HepG2 (cell line): ENCODE data around the gene SSH3. TPM values are rescaled to one million over a fixed set of nuclear protein-coding genes. Genes with fewer than 3 reads are reported as not detected.

Source experiments
- ATAC-seq: fragments of 200-7000 bp; cut with Tn5 transposase; 3 replicates; pipeline ENCODE4 v1.9.1; 2020; ENCODE audit warnings: mild to moderate bottlenecking, moderate library complexity
- BruUV-seq: library from RNA; stranded (reverse); fragments of 400-500 nt; replicated peaks from 2 replicates; lab custom pipeline; 2021; lab: Mats Ljungman, UMichigan
- CTCF ChIA-PET: fragments of 300-600 bp; formaldehyde crosslinking; extraction: SDS; loops from one replicate; lab custom pipeline; 2021; ENCODE audit warnings: low total read pairs, inconsistent platforms, low intra/inter-chr PET ratio; lab: Yijun Ruan, JAX
- POLR2A ChIA-PET: fragments of 350-600 bp; sonication (Branson Sonifier 250); formaldehyde crosslinking; loops from one replicate; lab custom pipeline; 2020; ENCODE audit warnings: antibody characterized with exemption, inconsistent platforms; lab: Yijun Ruan, JAX
- DNase-seq: peaks from one replicate; pipeline ENCODE4 v3.0.0-alpha.2; 2015; ENCODE audit warnings: low spot score
- FAIRE-seq: peaks from 3 replicates; lab custom pipeline; 2011; peaks lifted over from hg19 to GRCh38; lab: Jason Lieb, UNC
- H2AFZ ChIP-seq: one replicate; pipeline ENCODE4 v1.6.1; 2011; ENCODE audit warnings: low read length, inconsistent platforms
- H3K27ac ChIP-seq: fragments of 300-600 bp; 3 replicates; pipeline ENCODE4 v1.8.0; 2011; ENCODE audit warnings: mixed run types, mild to moderate bottlenecking, mixed read lengths, low read length, inconsistent platforms; ENCODE audit not compliant: insufficient read depth; ENCODE audit errors: extremely low read length
- H3K27me3 ChIP-seq, 2 experiments: fragments of 200-600 bp in 1 of 2; 2 replicates in 1 of 2; 3 replicates in 1 of 2; pipeline versions ENCODE4 v1.6.0 to v1.8.0; 2011; ENCODE audit warnings: low read length in 2 of 2, mild to moderate bottlenecking in 2 of 2, moderate library complexity in 2 of 2, inconsistent platforms in 1 of 2; ENCODE audit not compliant: insufficient read depth in 2 of 2, control insufficient read depth in 1 of 2
- H3K36me3 ChIP-seq, 2 experiments: fragments of 200-600 bp in 1 of 2; replicated peaks in 1 of 2; 2 replicates in 1 of 2; 3 replicates in 1 of 2; pipeline versions ENCODE4 v1.5.1 to v1.8.0; 2011; ENCODE audit warnings: low read length in 2 of 2, inconsistent platforms in 1 of 2; ENCODE audit not compliant: insufficient read depth in 2 of 2, control insufficient read depth in 1 of 2
- H3K4me1 ChIP-seq: 2 replicates; pipeline ENCODE4 v1.5.1; 2012; ENCODE audit warnings: low read length, inconsistent platforms; ENCODE audit not compliant: insufficient read depth
- H3K4me2 ChIP-seq: 2 replicates; pipeline ENCODE4 v1.6.0; 2011; ENCODE audit warnings: low read depth, low read length, inconsistent platforms
- H3K4me3 ChIP-seq, 3 experiments: fragments of 200-600 bp in 1 of 3; sonication (generic), shearing (Covaris generic) in 1 of 3; replicated peaks in 1 of 3; 2 replicates each; pipeline ENCODE4 v1.5.1; 2011 to 2016; ENCODE audit warnings: low read length in 3 of 3, inconsistent platforms in 2 of 3, low read depth in 2 of 3, mild to moderate bottlenecking in 2 of 3, control low read depth in 1 of 3, mixed read lengths in 1 of 3; ENCODE audit not compliant: insufficient read depth in 1 of 3
- H3K79me2 ChIP-seq: one replicate; pipeline ENCODE4 v1.6.1; 2011; ENCODE audit warnings: low read length, inconsistent platforms; ENCODE audit not compliant: insufficient read depth
- H3K9ac ChIP-seq: 2 replicates; pipeline ENCODE4 v1.6.0; 2011; ENCODE audit warnings: mild to moderate bottlenecking, low read depth, low read length, inconsistent platforms; ENCODE audit not compliant: insufficient read depth
- H3K9me3 ChIP-seq: 2 replicates; pipeline ENCODE4 v1.5.1; 2012; ENCODE audit warnings: mild to moderate bottlenecking, low read length
- H4K20me1 ChIP-seq: 2 replicates; pipeline ENCODE4 v1.6.0; 2011; ENCODE audit warnings: inconsistent platforms, mild to moderate bottlenecking, low read length, moderate library complexity; ENCODE audit not compliant: insufficient read depth
- CCAR2 ChIP-seq: fragments of 200-400 bp; formaldehyde crosslinking; optimal IDR thresholded peaks from 2 replicates; pipeline ENCODE3; 2018; ENCODE audit warnings: low read depth, mild to moderate bottlenecking, low read length, moderate library complexity
- NR2C2 ChIP-seq: sonication (generic); formaldehyde crosslinking; IDR thresholded peaks from 2 replicates; pipeline ENCODE4 v1.4.0; 2020; ENCODE audit warnings: missing genetic modification reagents, mild to moderate bottlenecking, moderate library complexity, borderline replicate concordance
- PAWR ChIP-seq: sonication (generic); formaldehyde crosslinking; IDR thresholded peaks from 2 replicates; pipeline ENCODE4 v1.4.0; 2020; ENCODE audit warnings: missing genetic modification reagents, mild to moderate bottlenecking, borderline replicate concordance
- WGBS: methylation state at CpG from one replicate; pipeline ENCODE4 v1.1.6; 2017; ENCODE audit warnings: low lambda C conversion rate; 5-methylcytosine and 5-hydroxymethylcytosine counted together
- in situ Hi-C: cut with HindIII; loops from 2 replicates; pipeline ENCODE4 v1.10.0; 2017; ENCODE audit warnings: low pct_unique_long_range_greater_than_20kb; ENCODE audit not compliant: extremely low pct_ligation_motif_present
- intact Hi-C: fragments of 100-400 bp; cut with micrococcal nuclease; formaldehyde crosslinking; loops from one replicate; pipeline ENCODE4 v1.10.0; 2022; ENCODE audit not compliant: unreplicated experiment
- polyA plus RNA-seq, 8 experiments: library from polyadenylated mRNA; depleted of rRNA in 3 of 8; stranded (reverse) in 7 of 8; unstranded in 1 of 8; fragments of >200 nt; fragmentation: Illumina TruSeq in 4 of 8; extraction: Trizol in 4 of 8; gene quantifications; 2 replicates each; pipeline versions ENCODE4 v1.2.1 to v1.2.3, GENCODE V29; 2011 to 2016; ENCODE audit warnings: low read depth in 4 of 8, missing spikeins in 1 of 8, mixed read lengths in 1 of 8; ENCODE audit not compliant: insufficient read depth in 1 of 8
- total RNA-seq, 5 experiments: library from RNA; depleted of rRNA; stranded (reverse); fragments of >200 nt; fragmentation: Illumina TruSeq; extraction: Trizol; gene quantifications; 2 replicates each; pipeline ENCODE4 v1.2.3, GENCODE V29; 2016; ENCODE audit warnings: low read depth in 1 of 5
- TF ChIP-seq, protein P1 (sequence below): sonication (generic); formaldehyde crosslinking; IDR thresholded peaks from 2 replicates; pipeline ENCODE4 v1.4.0; 2020; ENCODE audit warnings: missing genetic modification reagents
- TF ChIP-seq, protein P2 (sequence below): sonication (generic); formaldehyde crosslinking; IDR thresholded peaks from 2 replicates; pipeline ENCODE4 v1.4.0; 2020; ENCODE audit warnings: mild to moderate bottlenecking, missing genetic modification reagents

The SSH3 gene
- total and polyA plus RNA-seq, 2 of the 13 experiments (the other 11 are each of a cell fraction or from before 2014, with no cell fraction given) = 12.4 to 18.8 TPM

DNA sequence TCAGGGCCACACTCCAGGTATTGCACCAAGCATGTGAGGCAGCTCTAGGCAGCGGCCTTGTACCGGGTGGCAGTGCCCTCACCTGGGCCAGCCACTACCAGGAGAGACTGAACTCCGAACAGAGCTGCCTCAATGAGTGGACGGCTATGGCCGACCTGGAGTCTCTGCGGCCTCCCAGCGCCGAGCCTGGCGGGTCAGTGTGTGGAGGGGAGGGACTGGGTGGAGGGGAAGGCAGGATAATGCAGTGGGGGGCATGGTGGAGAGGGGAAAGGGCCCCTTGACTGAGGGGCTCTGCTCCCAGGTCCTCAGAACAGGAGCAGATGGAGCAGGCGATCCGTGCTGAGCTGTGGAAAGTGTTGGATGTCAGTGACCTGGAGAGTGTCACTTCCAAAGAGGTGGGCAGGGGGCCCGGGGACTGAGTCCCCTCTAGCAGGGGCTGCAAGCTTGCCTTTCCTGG, 4.2 kb downstream of the SSH3 start:
- TF ChIP-seq CCAR2 = no peak
- TF ChIP-seq, protein P1, sequence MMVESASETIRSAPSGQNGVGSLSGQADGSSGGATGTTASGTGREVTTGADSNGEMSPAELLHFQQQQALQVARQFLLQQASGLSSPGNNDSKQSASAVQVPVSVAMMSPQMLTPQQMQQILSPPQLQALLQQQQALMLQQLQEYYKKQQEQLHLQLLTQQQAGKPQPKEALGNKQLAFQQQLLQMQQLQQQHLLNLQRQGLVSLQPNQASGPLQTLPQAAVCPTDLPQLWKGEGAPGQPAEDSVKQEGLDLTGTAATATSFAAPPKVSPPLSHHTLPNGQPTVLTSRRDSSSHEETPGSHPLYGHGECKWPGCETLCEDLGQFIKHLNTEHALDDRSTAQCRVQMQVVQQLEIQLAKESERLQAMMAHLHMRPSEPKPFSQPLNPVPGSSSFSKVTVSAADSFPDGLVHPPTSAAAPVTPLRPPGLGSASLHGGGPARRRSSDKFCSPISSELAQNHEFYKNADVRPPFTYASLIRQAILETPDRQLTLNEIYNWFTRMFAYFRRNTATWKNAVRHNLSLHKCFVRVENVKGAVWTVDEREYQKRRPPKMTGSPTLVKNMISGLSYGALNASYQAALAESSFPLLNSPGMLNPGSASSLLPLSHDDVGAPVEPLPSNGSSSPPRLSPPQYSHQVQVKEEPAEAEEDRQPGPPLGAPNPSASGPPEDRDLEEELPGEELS (CRISPR knock-in tag) = no peak
- TF ChIP-seq NR2C2 = no peak
- TF ChIP-seq, protein P2, sequence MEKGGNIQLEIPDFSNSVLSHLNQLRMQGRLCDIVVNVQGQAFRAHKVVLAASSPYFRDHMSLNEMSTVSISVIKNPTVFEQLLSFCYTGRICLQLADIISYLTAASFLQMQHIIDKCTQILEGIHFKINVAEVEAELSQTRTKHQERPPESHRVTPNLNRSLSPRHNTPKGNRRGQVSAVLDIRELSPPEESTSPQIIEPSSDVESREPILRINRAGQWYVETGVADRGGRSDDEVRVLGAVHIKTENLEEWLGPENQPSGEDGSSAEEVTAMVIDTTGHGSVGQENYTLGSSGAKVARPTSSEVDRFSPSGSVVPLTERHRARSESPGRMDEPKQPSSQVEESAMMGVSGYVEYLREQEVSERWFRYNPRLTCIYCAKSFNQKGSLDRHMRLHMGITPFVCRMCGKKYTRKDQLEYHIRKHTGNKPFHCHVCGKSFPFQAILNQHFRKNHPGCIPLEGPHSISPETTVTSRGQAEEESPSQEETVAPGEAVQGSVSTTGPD (CRISPR knock-in tag) = no peak
- no peak for TF ChIP-seq PAWR
- DNase-seq (no peak), ATAC-seq (no peak), FAIRE-seq (no peak)
- intact Hi-C loops (no loop called here), in situ Hi-C loops (no loop called here)
- H3K4me3 ChIP-seq = no peak overlapping the region
- no TSS peak for BruUV-seq
- H3K27me3 ChIP-seq = no peaks in the 10 kb centered on the region
- H3K79me2 ChIP-seq = peaks cover 5% of the 10 kb centered on the region
- ChIA-PET CTCF (no interaction called here), POLR2A (no interaction called here)
- peaks cover 16% of the 10 kb centered on the region for H3K4me1 ChIP-seq
- peaks cover 0 to 2% of the 10 kb centered on the region in 2 experiments; a peak in 3 of 5 replicates for H3K36me3 ChIP-seq
- 98% methylated on average over 11 of the region's 12 CpGs for WGBS
- no peak overlapping the region for H3K27ac ChIP-seq
- no peaks in the 10 kb centered on the region for H3K9me3 ChIP-seq
- no peaks in the 10 kb centered on the region for H4K20me1 ChIP-seq
- H3K4me2 ChIP-seq = no peak overlapping the region
- no peak overlapping the region for H2AFZ ChIP-seq
- H3K9ac ChIP-seq = no peak overlapping the region
